ENCODE measurements around the gene EPB41L1. TPM values are rescaled to one million over a fixed set of nuclear protein-coding genes. Genes with fewer than 3 reads are reported as not detected.

Gene EPB41L1
- polyA plus RNA-seq, 4 donors: 69.3 to 82.8 (median 71.8) TPM

- no peak for DNase-seq (ENCODE audit: low read depth in 4 of 4, low spot score in 3 of 4)
Measured at GRCh38 chr20:36216314-36217025, 61.9 kb downstream of the EPB41L1 start.

DNA sequence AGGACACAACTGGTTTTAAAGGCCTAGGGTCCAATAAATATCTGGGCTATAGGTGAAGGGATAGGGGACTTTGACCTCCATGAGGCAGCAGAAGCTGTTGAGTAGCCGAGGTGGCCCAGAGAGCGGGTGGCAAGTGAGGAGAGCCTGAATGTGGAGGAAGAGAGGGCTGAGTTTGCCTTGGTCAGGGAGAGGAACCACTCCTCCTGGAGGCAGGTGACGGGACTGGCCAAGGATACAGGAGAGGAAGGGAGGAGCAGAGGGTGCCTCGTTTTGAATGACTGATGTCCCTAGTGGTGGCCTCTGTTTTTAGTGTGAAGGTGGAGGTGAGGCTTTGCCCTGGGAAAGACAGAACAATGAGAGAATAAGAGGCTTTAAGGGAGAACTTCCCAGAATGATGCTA, 62.7 kb downstream of the EPB41L1 start:
- DNase-seq (ENCODE audit: low read depth in 4 of 4, low spot score in 3 of 4): no peak

- DNase-seq (ENCODE audit: low read depth in 4 of 4, low spot score in 3 of 4): no peak
Measured at GRCh38 chr20:36218380-36219064, 64.0 kb downstream of the EPB41L1 start.

- no peak for DNase-seq (ENCODE audit: low read depth in 4 of 4, low spot score in 3 of 4)
Measured at GRCh38 chr20:36219671-36220220, 65.2 kb downstream of the EPB41L1 start.

DNA sequence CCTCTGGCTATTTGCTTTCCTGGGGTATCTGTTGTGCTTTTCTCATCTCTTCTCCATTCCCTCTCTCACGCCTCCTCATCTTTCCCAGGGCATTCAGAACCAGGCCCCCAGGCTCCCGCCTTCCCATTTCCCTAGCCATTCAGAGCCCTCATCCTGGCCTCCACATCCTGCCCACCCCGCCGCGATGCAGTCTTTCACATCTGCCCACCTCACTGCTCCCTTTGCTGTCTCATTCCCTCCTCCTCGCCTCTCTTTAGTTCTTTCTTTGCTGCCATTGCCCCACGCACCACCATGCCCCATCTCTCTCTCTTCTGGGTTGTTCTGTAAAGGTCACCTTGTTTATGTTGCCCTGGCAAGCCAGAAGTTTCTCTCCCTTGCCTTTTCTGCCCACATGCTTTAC, 71.1 kb downstream of the EPB41L1 start:
- no peak for DNase-seq (ENCODE audit: low read depth in 4 of 4, low spot score in 3 of 4)

DNA sequence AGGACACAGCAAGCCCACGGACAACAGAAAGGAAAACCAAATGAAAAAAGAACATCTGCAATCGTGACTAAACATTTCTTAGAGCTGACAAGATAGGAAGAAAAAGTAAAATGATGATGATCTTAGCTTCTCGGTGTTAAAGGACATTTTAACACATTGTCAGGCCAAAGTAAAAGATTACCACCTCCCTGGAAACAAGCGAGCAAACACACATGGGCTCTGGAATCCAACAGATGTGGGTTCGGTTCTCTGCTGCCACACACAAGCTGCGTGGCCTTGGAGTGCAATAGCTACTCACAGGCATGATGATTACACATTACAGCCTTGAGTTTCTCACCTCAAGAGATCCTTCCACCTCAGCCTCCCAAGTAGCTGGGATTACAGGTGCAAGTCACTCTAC, 74.2 kb downstream of the EPB41L1 start:
- no peak for DNase-seq (ENCODE audit: low read depth in 4 of 4, low spot score in 3 of 4)

GRCh38 chr20:36230019-36230418, 75.5 kb downstream of the EPB41L1 start:
- no peak for DNase-seq (ENCODE audit: low read depth in 4 of 4, low spot score in 3 of 4)

- DNase-seq (ENCODE audit: low read depth in 4 of 4, low spot score in 3 of 4): no peak
Measured at GRCh38 chr20:36231331-36231730, 76.8 kb downstream of the EPB41L1 start.

DNA sequence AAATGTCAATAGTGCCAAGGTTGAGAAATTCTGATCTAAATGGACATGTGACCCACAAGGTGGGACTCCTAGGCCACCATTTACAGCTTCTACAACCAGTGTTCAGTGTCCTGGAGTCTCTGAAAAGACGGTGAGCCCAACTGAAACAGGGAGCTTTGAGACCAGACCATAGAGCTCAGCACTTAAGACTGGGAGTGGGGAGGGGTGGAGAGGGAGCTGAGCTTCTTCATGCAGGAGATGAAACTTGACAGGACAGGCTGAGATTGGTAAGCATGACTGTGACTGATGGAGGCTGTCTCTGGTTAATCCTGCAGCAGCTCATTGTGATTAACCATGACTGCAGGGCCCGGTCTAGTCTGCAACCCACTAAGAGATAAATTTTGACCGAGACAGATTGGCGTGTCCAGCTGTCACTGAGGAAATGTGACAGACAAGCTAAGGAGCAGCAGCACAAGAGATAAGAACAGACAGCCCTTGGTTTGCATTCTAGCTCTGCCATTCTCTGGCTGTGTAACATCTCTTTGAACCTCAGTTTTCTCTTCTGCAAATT, 80.3 kb downstream of the EPB41L1 start:
- DNase-seq (ENCODE audit: low read depth in 4 of 4, low spot score in 3 of 4): no peak

DNA sequence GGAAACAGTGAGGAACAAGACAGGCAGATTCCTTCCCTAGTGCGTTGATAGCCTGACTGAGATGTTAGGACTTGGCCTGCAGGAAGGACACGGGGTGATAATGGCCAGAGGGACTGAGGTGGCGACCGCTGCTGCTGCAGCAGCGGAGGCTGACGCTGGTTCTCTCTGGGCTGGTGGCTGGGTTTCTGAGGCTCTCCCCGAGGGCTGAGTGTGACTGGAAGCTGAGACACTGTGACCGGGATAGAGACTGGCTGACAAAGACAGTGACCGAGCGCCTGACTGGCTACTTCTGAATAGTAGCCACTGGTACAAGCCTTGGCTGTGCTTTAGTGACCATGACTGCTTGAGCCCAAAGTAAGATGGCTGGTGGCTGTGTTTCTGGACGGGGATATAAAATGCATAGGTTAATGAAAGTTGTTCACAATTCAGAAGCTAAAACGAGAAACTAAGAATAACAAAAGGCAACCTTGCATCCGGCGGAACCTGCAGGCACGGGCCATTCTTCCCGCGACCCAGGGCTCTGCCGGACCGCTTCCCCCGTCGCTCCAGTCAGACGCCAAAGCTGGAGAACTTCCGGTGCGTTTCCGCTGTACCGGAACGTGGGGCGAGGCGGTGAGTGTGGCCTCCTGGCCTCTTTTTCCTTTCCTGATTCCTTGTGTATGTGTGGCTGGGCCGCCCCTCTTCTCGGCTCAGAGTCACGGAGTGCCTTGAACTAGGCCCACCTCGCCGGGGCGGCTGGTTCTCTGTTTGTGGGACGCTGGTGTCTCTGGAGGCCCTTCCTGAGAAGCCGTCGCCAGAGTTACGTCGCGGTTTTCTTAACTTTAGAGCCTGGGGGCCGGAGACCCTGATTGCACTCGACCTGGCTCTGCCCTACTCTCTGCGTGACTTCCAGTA, 81.6 kb downstream of the EPB41L1 start, which contains the start of gene AAR2:
AAR2 (plus strand) TSS at position 587 of the 894 bp plus-strand sequence. CDS start 3,391 bp downstream, outside the sequence.
- DNase-seq (ENCODE audit: low read depth in 4 of 4, low spot score in 3 of 4): peak; percentile 61 to 70 (median 64)

GRCh38 chr20:36236786-36237121, 82.2 kb downstream of the EPB41L1 start:
- no peak for DNase-seq (ENCODE audit: low read depth in 4 of 4, low spot score in 3 of 4)

DNA sequence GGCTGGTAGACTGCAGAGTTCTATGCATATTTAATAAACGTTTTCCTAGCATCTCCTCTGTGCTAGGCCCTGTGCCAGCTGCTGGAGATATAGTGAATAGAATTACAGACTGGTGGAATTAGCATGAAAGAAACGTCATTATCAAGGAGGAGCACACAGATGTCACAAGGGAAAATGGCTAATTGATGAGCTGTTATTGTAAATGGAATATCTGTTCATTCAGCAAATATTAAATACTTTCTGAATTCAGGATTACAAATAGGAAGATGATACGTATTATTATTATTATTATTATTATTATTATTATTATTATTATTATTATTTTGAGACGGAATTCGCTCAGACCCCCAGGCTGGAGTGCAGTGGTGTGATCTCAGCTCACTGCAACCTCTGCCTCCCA, 82.9 kb downstream of the EPB41L1 start:
- DNase-seq (ENCODE audit: low read depth in 4 of 4, low spot score in 3 of 4): no peak

DNA sequence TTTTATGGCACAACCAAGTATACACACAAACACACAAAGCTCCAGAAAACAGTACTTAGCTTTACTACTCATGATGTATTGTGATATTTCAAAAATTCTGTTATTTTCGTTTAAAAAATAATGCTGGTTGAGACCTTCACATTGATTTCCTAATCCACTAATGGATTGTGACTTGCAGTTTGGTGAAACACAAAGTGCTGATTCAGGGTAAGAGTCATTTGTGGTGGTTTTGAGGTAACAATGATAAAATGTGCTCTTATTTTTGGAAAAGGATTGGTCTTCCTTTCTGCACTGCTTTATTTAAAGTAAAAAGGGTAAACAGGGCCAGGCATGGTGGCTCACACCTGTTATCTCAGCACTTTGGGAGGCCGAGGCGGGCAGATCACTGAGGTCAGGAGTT, 83.6 kb downstream of the EPB41L1 start:
- DNase-seq (ENCODE audit: low read depth in 4 of 4, low spot score in 3 of 4): no peak

- no peak for DNase-seq (ENCODE audit: low read depth in 4 of 4, low spot score in 3 of 4)
Measured at GRCh38 chr20:36238760-36239159, 84.2 kb downstream of the EPB41L1 start.

DNA sequence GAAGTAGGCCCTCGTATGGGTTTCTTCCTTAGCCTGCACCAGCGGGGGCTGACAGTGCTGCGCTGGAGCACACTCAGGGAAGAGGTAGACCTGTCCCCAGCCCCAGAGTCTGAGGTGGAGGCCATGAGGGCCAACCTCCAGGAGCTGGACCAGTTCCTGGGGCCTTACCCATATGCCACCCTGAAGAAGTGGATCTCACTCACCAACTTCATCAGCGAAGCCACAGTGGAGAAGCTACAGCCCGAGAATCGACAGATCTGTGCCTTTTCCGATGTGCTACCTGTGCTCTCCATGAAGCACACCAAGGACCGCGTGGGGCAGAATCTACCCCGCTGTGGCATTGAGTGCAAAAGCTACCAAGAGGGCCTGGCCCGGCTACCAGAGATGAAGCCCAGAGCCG, 85.5 kb downstream of the EPB41L1 start:
- DNase-seq (ENCODE audit: low read depth in 4 of 4, low spot score in 3 of 4): no peak

DNA sequence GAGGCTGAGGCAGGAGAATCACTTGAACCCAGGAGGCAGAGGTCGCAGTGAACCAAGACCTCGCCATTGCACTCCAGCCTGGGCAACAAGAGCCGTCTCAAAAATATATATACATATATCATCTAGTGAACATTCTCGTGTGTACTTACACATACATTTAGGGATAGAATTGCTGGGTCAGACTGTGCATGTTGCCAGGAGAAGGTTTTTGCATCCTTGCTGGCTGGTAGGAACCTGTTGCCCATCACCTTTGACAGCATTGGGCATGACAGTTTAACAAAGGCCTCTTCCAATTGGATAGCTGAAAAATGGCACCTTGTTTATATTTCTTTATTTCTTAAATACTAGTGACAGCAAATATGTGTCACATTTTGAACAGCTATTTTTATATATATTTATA, 87.1 kb downstream of the EPB41L1 start:
- DNase-seq (ENCODE audit: low read depth in 4 of 4, low spot score in 3 of 4): no peak

GRCh38 chr20:36243726-36244125, 89.2 kb downstream of the EPB41L1 start:
- DNase-seq (ENCODE audit: low read depth in 4 of 4, low spot score in 3 of 4): no peak

- DNase-seq (ENCODE audit: low read depth in 4 of 4, low spot score in 3 of 4): no peak
Measured at GRCh38 chr20:36246401-36246800, 91.9 kb downstream of the EPB41L1 start.

GRCh38 chr20:36248836-36249235, 94.3 kb downstream of the EPB41L1 start:
- no peak for DNase-seq (ENCODE audit: low read depth in 4 of 4, low spot score in 3 of 4)

- DNase-seq (ENCODE audit: low read depth in 4 of 4, low spot score in 3 of 4): no peak
Measured at GRCh38 chr20:36249450-36249849, 94.9 kb downstream of the EPB41L1 start.

GRCh38 chr20:36251426-36251825, 96.9 kb downstream of the EPB41L1 start:
- no peak for DNase-seq (ENCODE audit: low read depth in 4 of 4, low spot score in 3 of 4)

Data from right renal pelvis (tissue), 4 donors.